Activated CD4-positive, alpha-beta T cell treated with anti-CD3 and anti-CD28 coated beads for 48 hours (primary cell): ENCODE measurements around the gene RPL15.

Source experiments
- DNase-seq: peaks from one replicate; pipeline ENCODE4 v3.0.0-alpha.2; 2020

RPL15 gene

GRCh38 chr3:23968463-23969184 is 51.7 kb downstream of the RPL15 start:
- no peak for DNase-seq

GRCh38 chr3:23969393-23969792 is 52.5 kb downstream of the RPL15 start:
- DNase-seq, result no peak
